GM12892 (cell line): Measurements from ENCODE around the gene TADA2A.

Experiments
- POLR2A ChIP-seq: IDR thresholded peaks from 2 replicates; pipeline ENCODE4 v1.6.1; 2011; ENCODE audit warnings: low read depth, low read length, control low read depth
- TAF1 ChIP-seq: IDR thresholded peaks from 2 replicates; pipeline ENCODE4 v1.6.1; 2011; ENCODE audit warnings: low read depth, mild to moderate bottlenecking, control low read depth, low read length, borderline replicate concordance

- TF ChIP-seq POLR2A (no peak), TAF1 (no peak)
These were observed 21.2 kb upstream of the TADA2A start for GRCh38 chr17:37385474-37385990.
